H1 (cell line): ENCODE measurements around the gene CTNNA3. TPM values are rescaled to one million over a fixed set of nuclear protein-coding genes. Genes with fewer than 3 reads are reported as not detected.

Source experiments
- CHD7 ChIP-seq: fragments of 300-600 bp; sonication (generic); IDR thresholded peaks from 2 replicates; pipeline ENCODE4 v1.7.1; 2012; ENCODE audit warnings: low read length, moderate library complexity, mild to moderate bottlenecking, inconsistent platforms; ENCODE audit not compliant: insufficient replicate concordance
- EZH2 ChIP-seq: fragments of 200-600 bp; sonication (generic); IDR thresholded peaks from 2 replicates; pipeline ENCODE4 v1.7.1; 2012; ENCODE audit warnings: low read depth, mild to moderate bottlenecking, moderate library complexity, low read length, inconsistent platforms; ENCODE audit not compliant: severe bottlenecking
- RXRA ChIP-seq: IDR thresholded peaks from 2 replicates; pipeline ENCODE4 v1.6.1; 2011; ENCODE audit warnings: low read depth, mild to moderate bottlenecking, low read length, moderate library complexity; ENCODE audit not compliant: insufficient read depth
- YY1 ChIP-seq: IDR thresholded peaks from 2 replicates; pipeline ENCODE4 v1.6.1; 2011; ENCODE audit warnings: low read depth, mild to moderate bottlenecking, low read length
- polyA plus RNA-seq, 7 experiments: library from polyadenylated mRNA; depleted of rRNA in 3 of 7; stranded (reverse) in 5 of 7; unstranded in 2 of 7; fragments of >200 nt in 5 of 7; fragments of 200-250 nt in 2 of 7; gene quantifications; 1 replicate in 5 of 7; 2 replicates in 1 of 7; 4 replicates in 1 of 7; pipeline versions ENCODE4 v1.2.1 to v1.2.3, GENCODE V29; 2011 to 2013; ENCODE audit warnings: missing spikeins in 2 of 7, mixed read lengths in 2 of 7
- total RNA-seq: library from RNA; stranded (reverse); fragmentation: NEBNext Ultra II Directional; extraction: Animal tissue kit (Norgen Biotek cat#: 25700); gene quantifications from 2 replicates; pipeline ENCODE4 v1.2.1, GENCODE V29; 2021

CTNNA3 gene
- total and polyA plus RNA-seq, 2 of the 8 experiments (the other 6 are each of a cell fraction or from before 2014, with no cell fraction given), result 1.3 to 1.5 TPM

GRCh38 chr10:66940965-66941364 is 755.0 kb downstream of the CTNNA3 start (continued):
- TF ChIP-seq CHD7, result no peak
- TF ChIP-seq YY1, result no peak
- no peak for TF ChIP-seq RXRA
- no peak for TF ChIP-seq EZH2
